ENCODE data around the gene SMNDC1.

DNA sequence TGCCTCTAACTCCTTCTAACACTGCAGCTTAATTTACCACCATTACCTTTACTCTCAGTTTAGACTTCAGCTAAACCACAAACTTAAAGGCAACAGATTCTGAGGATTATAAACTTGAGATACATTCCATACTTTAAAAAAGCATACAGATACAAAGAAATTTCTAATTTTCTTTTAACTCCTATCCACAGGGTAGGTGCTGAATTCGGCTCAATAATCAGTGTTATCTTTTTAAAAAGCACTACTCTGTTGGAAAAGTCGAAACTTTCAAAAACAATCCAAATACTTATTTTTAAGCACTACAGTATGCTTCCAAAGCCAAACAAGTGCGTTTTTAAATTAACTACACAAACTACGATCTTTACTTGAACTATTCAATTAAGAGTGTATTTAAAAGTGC lies 1.0 kb downstream of the SMNDC1 start:
- TF ChIP-seq, protein P1, sequence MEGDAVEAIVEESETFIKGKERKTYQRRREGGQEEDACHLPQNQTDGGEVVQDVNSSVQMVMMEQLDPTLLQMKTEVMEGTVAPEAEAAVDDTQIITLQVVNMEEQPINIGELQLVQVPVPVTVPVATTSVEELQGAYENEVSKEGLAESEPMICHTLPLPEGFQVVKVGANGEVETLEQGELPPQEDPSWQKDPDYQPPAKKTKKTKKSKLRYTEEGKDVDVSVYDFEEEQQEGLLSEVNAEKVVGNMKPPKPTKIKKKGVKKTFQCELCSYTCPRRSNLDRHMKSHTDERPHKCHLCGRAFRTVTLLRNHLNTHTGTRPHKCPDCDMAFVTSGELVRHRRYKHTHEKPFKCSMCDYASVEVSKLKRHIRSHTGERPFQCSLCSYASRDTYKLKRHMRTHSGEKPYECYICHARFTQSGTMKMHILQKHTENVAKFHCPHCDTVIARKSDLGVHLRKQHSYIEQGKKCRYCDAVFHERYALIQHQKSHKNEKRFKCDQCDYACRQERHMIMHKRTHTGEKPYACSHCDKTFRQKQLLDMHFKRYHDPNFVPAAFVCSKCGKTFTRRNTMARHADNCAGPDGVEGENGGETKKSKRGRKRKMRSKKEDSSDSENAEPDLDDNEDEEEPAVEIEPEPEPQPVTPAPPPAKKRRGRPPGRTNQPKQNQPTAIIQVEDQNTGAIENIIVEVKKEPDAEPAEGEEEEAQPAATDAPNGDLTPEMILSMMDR (conservative IDR thresholded peaks at IDR 0.05; ENCODE audit: low read length): no peak
- TF ChIP-seq EZH2phosphoT487 (IDR thresholded peaks at IDR 0.05; ENCODE audit: borderline replicate concordance): no peak

Measured in Loucy (cell line).